ENCODE measurements around the gene GRSF1. TPM values are rescaled to one million over a fixed set of nuclear protein-coding genes. Genes with fewer than 3 reads are reported as not detected.

Gene GRSF1
- total and polyA plus RNA-seq, 7 donors, result 46.5 to 87.4 (median 62.1) TPM

- H3K36me3 ChIP-seq, result peaks cover 0 to 43% (median 6%) of the 10 kb centered on the region in 4 donors
- intact Hi-C loops (cut with DNase I), result no loop called here
Observed at GRCh38 chr4:70801265-70801809, 38.4 kb downstream of the GRSF1 start.

GRCh38 chr4:70793626-70794025 is 46.1 kb downstream of the GRSF1 start:
- peaks cover 0 to 97% (median 33%) of the 10 kb centered on the region in 4 donors for H3K36me3 ChIP-seq
- no peak for DNase-seq
- TF ChIP-seq POLR2A (IDR thresholded peaks at IDR 0.05), result no peak
- TF ChIP-seq EP300 (IDR thresholded peaks at IDR 0.05), result no peak
- TF ChIP-seq POLR2AphosphoS5 (IDR thresholded peaks at IDR 0.05), result no peak
- TF ChIP-seq CTCF (IDR thresholded peaks at IDR 0.05), result no peak
- no peaks in the 10 kb centered on the region for H3K27me3 ChIP-seq
- no peak overlapping the region for H3K4me3 ChIP-seq
- 96% methylated on average over 6 of the region's 6 CpGs for WGBS, 2 donors
- no peaks in the 10 kb centered on the region for H3K4me1 ChIP-seq
- H3K9me3 ChIP-seq, result no peaks in the 10 kb centered on the region
- intact Hi-C loops (cut with DNase I), result no loop called here
- H3K27ac ChIP-seq, result no peak overlapping the region

More at GRCh38 chr4:70801265-70801809, 38.4 kb downstream of the GRSF1 start:
- TF ChIP-seq POLR2AphosphoS5 (IDR thresholded peaks at IDR 0.05) (no peak), EP300 (IDR thresholded peaks at IDR 0.05) (no peak), POLR2A (IDR thresholded peaks at IDR 0.05) (no peak), CTCF (IDR thresholded peaks at IDR 0.05) (no peak)
- no peaks in the 10 kb centered on the region for H3K4me1 ChIP-seq
- H3K27ac ChIP-seq, result no peak overlapping the region
- DNase-seq, result no peak
- H3K27me3 ChIP-seq, result no peaks in the 10 kb centered on the region
- H3K9me3 ChIP-seq, result no peaks in the 10 kb centered on the region
- 66 to 90% methylated on average over 1 of the region's 1 CpG for WGBS, 2 donors
- no peak overlapping the region for H3K4me3 ChIP-seq

GRCh38 chr4:70788733-70789132 is 51.0 kb downstream of the GRSF1 start:
- TF ChIP-seq POLR2A (IDR thresholded peaks at IDR 0.05) (no peak), CTCF (IDR thresholded peaks at IDR 0.05) (no peak), EP300 (IDR thresholded peaks at IDR 0.05) (no peak), POLR2AphosphoS5 (IDR thresholded peaks at IDR 0.05) (no peak)
- no peaks in the 10 kb centered on the region for H3K9me3 ChIP-seq
- intact Hi-C loops (cut with DNase I), result no loop called here
- no peaks in the 10 kb centered on the region for H3K27me3 ChIP-seq
- H3K27ac ChIP-seq, result no peak overlapping the region
- WGBS, 2 donors, result 95 to 98% methylated on average over 1 of the region's 1 CpG
- no peaks in the 10 kb centered on the region for H3K4me1 ChIP-seq
- no peak for DNase-seq
- H3K36me3 ChIP-seq, result peaks cover 0 to 99% (median 23%) of the 10 kb centered on the region in 4 donors
- no peak overlapping the region for H3K4me3 ChIP-seq

- Histone ChIP-seq H3K27me3 (no peaks in the 10 kb centered on the region), H3K9me3 (no peaks in the 10 kb centered on the region), H3K4me3 (no peak overlapping the region), H3K27ac (no peak overlapping the region), H3K4me1 (no peaks in the 10 kb centered on the region), H3K36me3 (peaks cover under 1 to 99% (median 19%) of the 10 kb centered on the region in 4 donors)
- no peak for TF ChIP-seq POLR2A (IDR thresholded peaks at IDR 0.05)
- no peak for TF ChIP-seq CTCF (IDR thresholded peaks at IDR 0.05)
- no peak for TF ChIP-seq POLR2AphosphoS5 (IDR thresholded peaks at IDR 0.05)
- no peak for TF ChIP-seq EP300 (IDR thresholded peaks at IDR 0.05)
- 97 to 98% methylated on average over 5 of the region's 5 CpGs for WGBS, 2 donors
- no peak for DNase-seq
- intact Hi-C loops (cut with DNase I), result no loop called here
Observed at GRCh38 chr4:70787496-70787895, 52.2 kb downstream of the GRSF1 start.

- H3K36me3 ChIP-seq, result peaks cover 3 to 91% (median 6%) of the 10 kb centered on the region in 4 donors
- intact Hi-C loops (cut with DNase I), result no loop called here
- H3K4me1 ChIP-seq, result peaks cover 0 to 11% (median 8%) of the 10 kb centered on the region in 4 donors
- 88 to 96% methylated on average over 4 of the region's 4 CpGs for WGBS, 2 donors
- no peaks in the 10 kb centered on the region for H3K9me3 ChIP-seq
- no peak for DNase-seq
- no peaks in the 10 kb centered on the region for H3K27me3 ChIP-seq
- TF ChIP-seq POLR2A (IDR thresholded peaks at IDR 0.05) (no peak), POLR2AphosphoS5 (IDR thresholded peaks at IDR 0.05) (no peak), CTCF (IDR thresholded peaks at IDR 0.05) (no peak), EP300 (IDR thresholded peaks at IDR 0.05) (no peak)
- H3K27ac ChIP-seq, result no peak overlapping the region
- H3K4me3 ChIP-seq, result no peak overlapping the region
Observed at GRCh38 chr4:70783096-70783495, 56.6 kb downstream of the GRSF1 start.

Data from sigmoid colon (tissue), 7 donors.